MCF 10A (cell line): Measurements from ENCODE around the gene SARDH. TPM values are rescaled to one million over a fixed set of nuclear protein-coding genes. Genes with fewer than 3 reads are reported as not detected.

Source experiments
- BruUV-seq: library from RNA; stranded (reverse); fragments of 400-500 nt; replicated peaks from 2 replicates; lab custom pipeline; 2021; lab: Mats Ljungman, UMichigan
- CTCF ChIA-PET: fragments of 300-600 bp; sonication (Branson Sonifier 250); formaldehyde crosslinking; extraction: SDS; loops from one replicate; lab custom pipeline; 2021; ENCODE audit warnings: antibody characterized with exemption, inconsistent platforms; lab: Yijun Ruan, JAX
- POLR2A ChIA-PET: fragments of 300-600, 350-650 bp; sonication (Branson Sonifier 250); formaldehyde crosslinking; extraction: SDS; loops from one replicate; lab custom pipeline; 2020; ENCODE audit warnings: antibody characterized with exemption, inconsistent platforms; lab: Yijun Ruan, JAX
- DNase-seq: peaks from one replicate; pipeline ENCODE4 v3.0.0-alpha.2; 2018; ENCODE audit not compliant: unreplicated experiment
- H3K27ac Mint-ChIP-seq: one replicate; pipeline ENCODE4 v1.8.0; 2022; ENCODE audit warnings: mild to moderate bottlenecking, low read depth, mixed read lengths; ENCODE audit not compliant: unreplicated experiment
- H3K27me3 Mint-ChIP-seq: one replicate; pipeline ENCODE4 v1.8.0; 2022; ENCODE audit warnings: mixed read lengths; ENCODE audit not compliant: insufficient read depth, unreplicated experiment
- H3K36me3 Mint-ChIP-seq: one replicate; pipeline ENCODE4 v1.8.0; 2022; ENCODE audit warnings: mild to moderate bottlenecking, moderate library complexity, mixed read lengths; ENCODE audit not compliant: insufficient read depth, unreplicated experiment
- H3K4me1 Mint-ChIP-seq: one replicate; pipeline ENCODE4 v1.8.0; 2022; ENCODE audit warnings: mixed read lengths; ENCODE audit not compliant: insufficient read depth, unreplicated experiment
- H3K4me3 Mint-ChIP-seq: one replicate; pipeline ENCODE4 v1.8.0; 2022; ENCODE audit warnings: mild to moderate bottlenecking, moderate library complexity, mixed read lengths; ENCODE audit not compliant: unreplicated experiment
- H3K9me3 Mint-ChIP-seq: one replicate; pipeline ENCODE4 v1.8.0; 2022; ENCODE audit warnings: mixed read lengths; ENCODE audit not compliant: unreplicated experiment
- intact Hi-C: fragments of 100-400 bp; cut with micrococcal nuclease; formaldehyde crosslinking; loops from 2 replicates; pipeline ENCODE4 v1.14.1; 2022
- total RNA-seq: library from RNA; stranded (reverse); gene quantifications from 2 replicates; pipeline ENCODE4 v1.2.3, GENCODE V29; 2022
- TF ChIP-seq, protein P1 (sequence below): fragments of 200-600 bp; IDR thresholded peaks from one replicate; pipeline ENCODE4 v1.8.0; 2022; ENCODE audit warnings: antibody characterized with exemption, mild to moderate bottlenecking; ENCODE audit not compliant: unreplicated experiment

Gene SARDH
- total RNA-seq, 1 experiment from 2014 or later, result not detected

DNA sequence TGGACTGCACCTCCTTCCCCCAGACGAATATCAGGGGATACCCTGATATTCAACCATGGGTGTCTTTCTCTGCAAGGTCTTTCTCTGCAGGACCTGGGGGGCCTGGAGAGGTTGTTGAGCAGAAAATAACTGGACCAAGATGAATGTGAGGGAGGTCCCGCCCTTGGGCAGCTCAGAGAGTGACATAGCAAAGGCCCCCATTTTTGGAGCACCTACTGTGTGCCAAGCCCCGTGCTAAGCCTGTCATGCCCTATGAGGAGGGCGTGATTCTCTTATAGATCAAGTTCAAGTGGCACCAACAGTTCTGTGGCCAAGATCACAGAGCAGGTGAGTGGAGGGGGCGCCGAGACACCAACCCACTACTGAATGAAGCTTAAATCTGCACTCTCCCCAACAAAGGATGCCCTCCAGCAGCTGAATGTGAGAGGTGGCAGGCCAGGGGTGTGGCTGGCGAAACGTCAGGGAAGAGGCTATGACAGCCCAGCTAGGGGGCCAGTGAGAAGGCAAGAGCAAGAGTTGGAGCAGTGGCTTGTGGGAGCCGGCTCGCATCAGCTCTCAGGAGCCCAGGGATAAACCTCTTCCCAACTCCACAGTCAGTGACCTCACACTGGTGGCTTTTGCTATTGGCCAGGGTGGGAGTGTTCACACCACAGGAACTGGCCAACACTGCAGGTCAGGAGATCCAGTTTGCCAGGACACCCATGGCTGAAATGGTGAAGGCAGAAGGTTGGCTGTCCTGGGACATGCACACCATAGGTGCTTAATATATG, 5.3 kb downstream of the SARDH start:
- no peak for DNase-seq
- BruUV-seq, result no TSS peak
- TF ChIP-seq, protein P1, sequence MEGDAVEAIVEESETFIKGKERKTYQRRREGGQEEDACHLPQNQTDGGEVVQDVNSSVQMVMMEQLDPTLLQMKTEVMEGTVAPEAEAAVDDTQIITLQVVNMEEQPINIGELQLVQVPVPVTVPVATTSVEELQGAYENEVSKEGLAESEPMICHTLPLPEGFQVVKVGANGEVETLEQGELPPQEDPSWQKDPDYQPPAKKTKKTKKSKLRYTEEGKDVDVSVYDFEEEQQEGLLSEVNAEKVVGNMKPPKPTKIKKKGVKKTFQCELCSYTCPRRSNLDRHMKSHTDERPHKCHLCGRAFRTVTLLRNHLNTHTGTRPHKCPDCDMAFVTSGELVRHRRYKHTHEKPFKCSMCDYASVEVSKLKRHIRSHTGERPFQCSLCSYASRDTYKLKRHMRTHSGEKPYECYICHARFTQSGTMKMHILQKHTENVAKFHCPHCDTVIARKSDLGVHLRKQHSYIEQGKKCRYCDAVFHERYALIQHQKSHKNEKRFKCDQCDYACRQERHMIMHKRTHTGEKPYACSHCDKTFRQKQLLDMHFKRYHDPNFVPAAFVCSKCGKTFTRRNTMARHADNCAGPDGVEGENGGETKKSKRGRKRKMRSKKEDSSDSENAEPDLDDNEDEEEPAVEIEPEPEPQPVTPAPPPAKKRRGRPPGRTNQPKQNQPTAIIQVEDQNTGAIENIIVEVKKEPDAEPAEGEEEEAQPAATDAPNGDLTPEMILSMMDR, result no peak
- no peak overlapping the region for H3K27ac Mint-ChIP-seq
- POLR2A ChIA-PET, result interaction anchor here (0.6 to 0.7 kb wide), 2 partner anchors 10 to 19 kb away, joined by 3 read pairs; no protein-coding TSS in a partner anchor
- no peaks in the 10 kb centered on the region for H3K9me3 Mint-ChIP-seq
- CTCF ChIA-PET, result no interaction called here
- H3K4me3 Mint-ChIP-seq, result no peak overlapping the region
- peaks cover 33% of the 10 kb centered on the region for H3K27me3 Mint-ChIP-seq
- no peaks in the 10 kb centered on the region for H3K4me1 Mint-ChIP-seq
- peaks cover 4% of the 10 kb centered on the region for H3K36me3 Mint-ChIP-seq
- intact Hi-C loops, result no loop called here

DNA sequence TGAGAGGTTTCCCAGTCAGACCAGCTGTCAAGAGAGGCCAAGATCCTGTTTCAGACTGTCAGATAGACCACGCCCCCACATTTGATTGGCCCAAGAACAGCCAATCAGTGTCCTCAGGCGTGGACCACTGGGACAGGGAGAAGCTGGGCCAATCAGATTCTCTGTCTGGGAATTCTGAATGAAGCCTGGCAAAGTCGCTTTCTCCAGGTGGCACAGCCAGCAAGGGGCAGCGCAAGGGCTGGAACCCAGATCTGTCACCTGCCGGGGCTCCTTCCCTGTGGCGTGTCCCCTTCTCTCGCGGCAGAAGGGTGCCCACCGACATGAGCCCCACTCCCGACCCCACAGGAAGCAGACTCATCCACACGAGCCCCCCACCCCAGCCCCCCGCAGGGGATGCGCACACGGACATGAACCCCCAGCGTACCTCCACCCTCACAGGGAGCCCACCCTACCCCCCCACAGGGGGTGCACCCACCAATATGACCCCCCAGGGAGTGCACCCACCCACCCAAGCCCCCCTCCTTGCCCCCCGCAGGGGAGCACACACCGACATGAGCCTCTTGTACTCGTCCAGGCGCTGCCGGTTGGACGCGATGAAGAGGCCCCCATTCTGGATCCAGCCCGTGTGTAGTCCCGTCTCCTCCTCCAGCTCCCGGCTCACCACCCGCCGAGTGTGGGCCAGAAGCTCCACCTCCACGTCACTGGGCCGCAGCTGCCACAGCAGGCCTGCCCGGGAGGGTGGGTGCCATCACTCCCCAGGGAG, 6.1 kb downstream of the SARDH start:
- DNase-seq, result peak; percentile 59
- intact Hi-C loops, result no loop called here
- TF ChIP-seq, protein P1, result no peak
- POLR2A ChIA-PET, result interaction anchor here (0.6 to 0.7 kb wide), 2 partner anchors 9 to 20 kb away, joined by 3 read pairs; no protein-coding TSS in a partner anchor
- no TSS peak for BruUV-seq
- H3K36me3 Mint-ChIP-seq, result no peaks in the 10 kb centered on the region
- H3K27ac Mint-ChIP-seq, result no peak overlapping the region
- no peaks in the 10 kb centered on the region for H3K9me3 Mint-ChIP-seq
- CTCF ChIA-PET, result no interaction called here
- peaks cover 36% of the 10 kb centered on the region for H3K27me3 Mint-ChIP-seq
- H3K4me1 Mint-ChIP-seq, result no peaks in the 10 kb centered on the region
- H3K4me3 Mint-ChIP-seq, result no peak overlapping the region

DNA sequence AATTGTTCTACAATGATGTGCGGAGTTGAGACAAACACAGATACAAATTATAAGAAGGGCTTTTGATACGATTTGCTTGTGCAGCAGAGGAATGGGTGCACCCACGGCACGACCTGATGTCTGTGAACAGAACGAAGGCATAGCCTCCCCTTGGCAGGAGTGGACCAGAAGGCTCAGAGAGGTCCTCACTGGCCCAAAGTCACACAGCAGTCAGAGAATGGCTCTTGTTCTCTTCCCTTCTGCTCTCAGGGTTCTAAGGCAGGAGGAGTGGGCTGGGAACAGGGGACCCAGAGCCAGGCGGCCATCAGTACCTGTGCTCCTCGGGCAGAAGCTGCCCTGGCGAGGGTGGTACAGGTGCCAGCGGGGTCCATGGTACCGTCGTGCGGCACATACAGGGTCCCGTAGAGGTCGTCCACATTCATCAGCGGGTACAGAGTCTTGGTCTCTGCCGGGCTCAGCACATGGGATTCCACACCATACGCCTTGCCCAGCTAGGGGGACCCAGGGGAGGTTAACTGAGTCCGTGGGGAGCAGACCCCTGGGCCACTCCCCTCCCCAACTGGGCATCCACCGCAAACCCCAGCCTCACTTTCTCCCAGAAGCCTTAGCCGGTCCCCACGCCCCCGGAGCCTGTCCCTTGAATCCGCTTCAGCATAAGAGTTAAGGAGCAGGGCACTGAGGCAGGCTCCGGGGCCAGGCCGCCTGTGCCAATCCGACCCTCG, 7.0 kb downstream of the SARDH start:
- Mint-ChIP-seq H3K4me1 (no peaks in the 10 kb centered on the region), H3K27ac (no peak overlapping the region), H3K4me3 (no peak overlapping the region), H3K9me3 (no peaks in the 10 kb centered on the region), H3K36me3 (no peaks in the 10 kb centered on the region), H3K27me3 (peaks cover 45% of the 10 kb centered on the region)
- no TSS peak for BruUV-seq
- ChIA-PET POLR2A (no interaction called here), CTCF (interaction anchor here (1.4 kb wide), 1 partner anchor 11 kb away, joined by 3 read pairs; no protein-coding TSS in a partner anchor)
- intact Hi-C loops, result no loop called here
- TF ChIP-seq, protein P1, result no peak
- DNase-seq, result no peak
